WTC11 (cell line): ENCODE data around the gene VPS8. TPM values are rescaled to one million over a fixed set of nuclear protein-coding genes. Genes with fewer than 3 reads are reported as not detected.

Experiments
- ATAC-seq: fragments of 200-7000 bp; cut with Tn5 transposase; 2 replicates; pipeline ENCODE4 v1.10.0; 2021; ENCODE audit warnings: mild to moderate bottlenecking, moderate library complexity
- CTCF ChIA-PET: fragments of 300-600 bp; sonication (Branson Sonifier 250); formaldehyde crosslinking; loops from one replicate; lab custom pipeline; 2021; ENCODE audit warnings: antibody characterized with exemption; lab: Charles Lee
- POLR2A ChIA-PET: fragments of 350-600 bp; sonication (Branson Sonifier 250); formaldehyde crosslinking; loops from one replicate; lab custom pipeline; 2021; ENCODE audit warnings: antibody characterized with exemption; lab: Charles Lee
- DNase-seq: peaks from one replicate; pipeline ENCODE4 v3.0.0; 2021; ENCODE audit warnings: low spot score
- H3K27ac Mint-ChIP-seq: 2 replicates; pipeline ENCODE4 v1.8.0; 2021; ENCODE audit warnings: mixed read lengths
- H3K27me3 Mint-ChIP-seq: 2 replicates; pipeline ENCODE4 v1.8.0; 2021; ENCODE audit warnings: low read depth, mild to moderate bottlenecking, moderate library complexity, mixed read lengths
- H3K36me3 Mint-ChIP-seq: 2 replicates; pipeline ENCODE4 v1.8.0; 2021; ENCODE audit warnings: mixed read lengths
- H3K4me1 Mint-ChIP-seq: 2 replicates; pipeline ENCODE4 v1.8.0; 2022; ENCODE audit warnings: mixed read lengths
- H3K4me3 Mint-ChIP-seq: 2 replicates; pipeline ENCODE4 v1.8.0; 2021; ENCODE audit warnings: mild to moderate bottlenecking, moderate library complexity, mixed read lengths
- H3K9me3 Mint-ChIP-seq: 2 replicates; pipeline ENCODE4 v1.8.0; 2021; ENCODE audit warnings: mixed read lengths
- CDX4 ChIP-seq: fragments of 250-450 bp; sonication (Bioruptor Pico); IDR thresholded peaks from 2 replicates; pipeline ENCODE4 v1.9.0; 2021; ENCODE audit warnings: moderate library complexity, mild to moderate bottlenecking, inconsistent platforms, borderline replicate concordance
- E2F5 ChIP-seq: sonication (generic); formaldehyde crosslinking; IDR thresholded peaks from 2 replicates; pipeline ENCODE4 v1.8.1; 2022; ENCODE audit warnings: mild to moderate bottlenecking, moderate library complexity, missing genetic modification reagents
- ELF4 ChIP-seq: sonication (generic); formaldehyde crosslinking; IDR thresholded peaks from 2 replicates; pipeline ENCODE4 v1.8.1; 2022; ENCODE audit warnings: low read depth, mild to moderate bottlenecking, moderate library complexity, missing genetic modification reagents
- ERG ChIP-seq: fragments of 250-450 bp; sonication (Bioruptor Pico); IDR thresholded peaks from 2 replicates; pipeline ENCODE4 v1.8.0; 2021; ENCODE audit warnings: mild to moderate bottlenecking
- IRF2 ChIP-seq: sonication (generic); formaldehyde crosslinking; IDR thresholded peaks from 2 replicates; pipeline ENCODE4 v1.8.0; 2022; ENCODE audit warnings: low read depth, missing genetic modification reagents, borderline replicate concordance
- NR3C1 ChIP-seq: sonication (generic); formaldehyde crosslinking; conservative IDR thresholded peaks from 2 replicates; pipeline ENCODE4 v1.8.1; 2023; ENCODE audit warnings: low read depth, mild to moderate bottlenecking, missing genetic modification reagents
- SMAD3 ChIP-seq: sonication (generic); formaldehyde crosslinking; IDR thresholded peaks from 2 replicates; pipeline ENCODE4 v1.8.0; 2022; ENCODE audit warnings: missing genetic modification reagents, mild to moderate bottlenecking, borderline replicate concordance
- TCF7 ChIP-seq: sonication (generic); formaldehyde crosslinking; IDR thresholded peaks from 2 replicates; pipeline ENCODE4 v1.8.0; 2022; ENCODE audit warnings: mild to moderate bottlenecking, low read depth, missing genetic modification reagents, moderate library complexity
- TEAD1 ChIP-seq: sonication (generic); formaldehyde crosslinking; IDR thresholded peaks from 2 replicates; pipeline ENCODE4 v1.8.0; 2022; ENCODE audit warnings: mild to moderate bottlenecking, missing genetic modification reagents
- ZNF219 ChIP-seq: sonication (generic); formaldehyde crosslinking; IDR thresholded peaks from 2 replicates; pipeline ENCODE4 v1.8.0; 2023; ENCODE audit warnings: missing genetic modification reagents, mild to moderate bottlenecking, borderline replicate concordance
- ZNF532 ChIP-seq: fragments of 250-450 bp; sonication (Bioruptor Pico); IDR thresholded peaks from 2 replicates; pipeline ENCODE4 v1.9.0; 2021; ENCODE audit warnings: mild to moderate bottlenecking, borderline replicate concordance
- ZNF671 ChIP-seq: fragments of 250-450 bp; sonication (Bioruptor Pico); IDR thresholded peaks from 2 replicates; pipeline ENCODE4 v1.8.0; 2021; ENCODE audit warnings: mild to moderate bottlenecking
- total RNA-seq: library from RNA; stranded (reverse); gene quantifications from 3 replicates; pipeline ENCODE4 v1.2.3, GENCODE V29; 2021
- TF ChIP-seq, protein P1 (sequence below): sonication (generic); formaldehyde crosslinking; IDR thresholded peaks from 2 replicates; pipeline ENCODE4 v1.8.0; 2022; ENCODE audit warnings: mild to moderate bottlenecking, missing genetic modification reagents
- TF ChIP-seq, protein P2 (sequence below): fragments of 250-450 bp; sonication (Bioruptor Pico); IDR thresholded peaks from 2 replicates; pipeline ENCODE4 v2.1.2; 2022; ENCODE audit warnings: mild to moderate bottlenecking, moderate library complexity
- TF ChIP-seq, protein P3 (sequence below): sonication (generic); formaldehyde crosslinking; IDR thresholded peaks from 2 replicates; pipeline ENCODE4 v1.8.1; 2022; ENCODE audit warnings: mild to moderate bottlenecking, missing genetic modification reagents, moderate library complexity, borderline replicate concordance
- TF ChIP-seq, protein P4 (sequence below): sonication (generic); formaldehyde crosslinking; IDR thresholded peaks from 2 replicates; pipeline ENCODE4 v1.8.1; 2023; ENCODE audit warnings: mild to moderate bottlenecking, missing genetic modification reagents, moderate library complexity
- TF ChIP-seq, protein P5 (sequence below): sonication (generic); formaldehyde crosslinking; IDR thresholded peaks from 2 replicates; pipeline ENCODE4 v1.8.1; 2023; ENCODE audit warnings: mild to moderate bottlenecking, missing genetic modification reagents, moderate library complexity
- TF ChIP-seq, protein P6 (sequence below): sonication (generic); formaldehyde crosslinking; IDR thresholded peaks from 2 replicates; pipeline ENCODE4 v1.8.0; 2022; ENCODE audit warnings: mild to moderate bottlenecking, missing genetic modification reagents

The VPS8 gene
- total RNA-seq, 1 experiment from 2014 or later = 44.9 TPM

- TF ChIP-seq ZNF532 (CRISPR knock-in tag) (no peak), ZNF219 (CRISPR knock-in tag) (no peak), CDX4 (CRISPR knock-in tag) (no peak), TCF7 (CRISPR knock-in tag) (no peak)
- TF ChIP-seq, protein P1, sequence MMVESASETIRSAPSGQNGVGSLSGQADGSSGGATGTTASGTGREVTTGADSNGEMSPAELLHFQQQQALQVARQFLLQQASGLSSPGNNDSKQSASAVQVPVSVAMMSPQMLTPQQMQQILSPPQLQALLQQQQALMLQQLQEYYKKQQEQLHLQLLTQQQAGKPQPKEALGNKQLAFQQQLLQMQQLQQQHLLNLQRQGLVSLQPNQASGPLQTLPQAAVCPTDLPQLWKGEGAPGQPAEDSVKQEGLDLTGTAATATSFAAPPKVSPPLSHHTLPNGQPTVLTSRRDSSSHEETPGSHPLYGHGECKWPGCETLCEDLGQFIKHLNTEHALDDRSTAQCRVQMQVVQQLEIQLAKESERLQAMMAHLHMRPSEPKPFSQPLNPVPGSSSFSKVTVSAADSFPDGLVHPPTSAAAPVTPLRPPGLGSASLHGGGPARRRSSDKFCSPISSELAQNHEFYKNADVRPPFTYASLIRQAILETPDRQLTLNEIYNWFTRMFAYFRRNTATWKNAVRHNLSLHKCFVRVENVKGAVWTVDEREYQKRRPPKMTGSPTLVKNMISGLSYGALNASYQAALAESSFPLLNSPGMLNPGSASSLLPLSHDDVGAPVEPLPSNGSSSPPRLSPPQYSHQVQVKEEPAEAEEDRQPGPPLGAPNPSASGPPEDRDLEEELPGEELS (CRISPR knock-in tag) = no peak
- TF ChIP-seq, protein P2, sequence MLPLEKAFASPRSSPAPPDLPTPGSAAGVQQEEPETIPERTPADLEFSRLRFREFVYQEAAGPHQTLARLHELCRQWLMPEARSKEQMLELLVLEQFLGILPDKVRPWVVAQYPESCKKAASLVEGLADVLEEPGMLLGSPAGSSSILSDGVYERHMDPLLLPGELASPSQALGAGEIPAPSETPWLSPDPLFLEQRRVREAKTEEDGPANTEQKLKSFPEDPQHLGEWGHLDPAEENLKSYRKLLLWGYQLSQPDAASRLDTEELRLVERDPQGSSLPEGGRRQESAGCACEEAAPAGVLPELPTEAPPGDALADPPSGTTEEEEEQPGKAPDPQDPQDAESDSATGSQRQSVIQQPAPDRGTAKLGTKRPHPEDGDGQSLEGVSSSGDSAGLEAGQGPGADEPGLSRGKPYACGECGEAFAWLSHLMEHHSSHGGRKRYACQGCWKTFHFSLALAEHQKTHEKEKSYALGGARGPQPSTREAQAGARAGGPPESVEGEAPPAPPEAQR = no peak
- TF ChIP-seq, protein P3, sequence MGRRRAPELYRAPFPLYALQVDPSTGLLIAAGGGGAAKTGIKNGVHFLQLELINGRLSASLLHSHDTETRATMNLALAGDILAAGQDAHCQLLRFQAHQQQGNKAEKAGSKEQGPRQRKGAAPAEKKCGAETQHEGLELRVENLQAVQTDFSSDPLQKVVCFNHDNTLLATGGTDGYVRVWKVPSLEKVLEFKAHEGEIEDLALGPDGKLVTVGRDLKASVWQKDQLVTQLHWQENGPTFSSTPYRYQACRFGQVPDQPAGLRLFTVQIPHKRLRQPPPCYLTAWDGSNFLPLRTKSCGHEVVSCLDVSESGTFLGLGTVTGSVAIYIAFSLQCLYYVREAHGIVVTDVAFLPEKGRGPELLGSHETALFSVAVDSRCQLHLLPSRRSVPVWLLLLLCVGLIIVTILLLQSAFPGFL (CRISPR knock-in tag) = no peak
- TF ChIP-seq, protein P4, sequence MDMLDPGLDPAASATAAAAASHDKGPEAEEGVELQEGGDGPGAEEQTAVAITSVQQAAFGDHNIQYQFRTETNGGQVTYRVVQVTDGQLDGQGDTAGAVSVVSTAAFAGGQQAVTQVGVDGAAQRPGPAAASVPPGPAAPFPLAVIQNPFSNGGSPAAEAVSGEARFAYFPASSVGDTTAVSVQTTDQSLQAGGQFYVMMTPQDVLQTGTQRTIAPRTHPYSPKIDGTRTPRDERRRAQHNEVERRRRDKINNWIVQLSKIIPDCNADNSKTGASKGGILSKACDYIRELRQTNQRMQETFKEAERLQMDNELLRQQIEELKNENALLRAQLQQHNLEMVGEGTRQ (CRISPR knock-in tag) = no peak
Observed at GRCh38 chr3:184846496-184846895, 34.5 kb downstream of the VPS8 start (continued).

DNA sequence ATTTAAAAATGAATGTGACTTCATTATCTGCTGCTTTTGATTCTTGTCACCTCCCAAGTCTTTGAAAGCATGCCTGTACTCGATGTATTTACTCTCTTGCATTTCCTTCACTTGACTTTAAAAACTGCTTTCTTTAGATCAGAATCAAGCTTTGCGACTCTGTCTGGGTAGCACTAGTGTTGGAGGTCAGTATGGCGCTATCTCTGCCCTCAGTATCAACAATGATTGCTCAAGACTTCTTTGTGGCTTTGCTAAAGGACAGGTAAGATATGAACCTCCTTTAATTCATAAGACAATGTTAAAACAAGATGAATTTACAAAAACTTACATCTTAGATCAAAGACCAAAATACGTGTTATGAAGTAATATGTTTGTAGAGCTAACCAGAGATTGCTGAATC is 37.0 kb downstream of the VPS8 start:
- ChIA-PET POLR2A (interaction anchor here (0.6 kb wide), 1 partner anchor 135 kb away, joined by 3 read pairs; no protein-coding TSS in a partner anchor), CTCF (no interaction called here)
- ATAC-seq (no peak), DNase-seq (no peak)
- H3K27me3 Mint-ChIP-seq = no peaks in the 10 kb centered on the region
- H3K4me3 Mint-ChIP-seq = no peak overlapping the region
- H3K36me3 Mint-ChIP-seq = peaks cover 14% of the 10 kb centered on the region
- peak overlapping the region; percentile 42; the same call in 1 of the 2 replicates for H3K27ac Mint-ChIP-seq
- no peaks in the 10 kb centered on the region for H3K9me3 Mint-ChIP-seq
- no peaks in the 10 kb centered on the region for H3K4me1 Mint-ChIP-seq
- TF ChIP-seq NR3C1 = no peak
- TF ChIP-seq TEAD1 = no peak
- TF ChIP-seq CDX4 (CRISPR knock-in tag) = no peak
- no peak for TF ChIP-seq ZNF671 (CRISPR knock-in tag)
- TF ChIP-seq ELF4 = no peak
- TF ChIP-seq IRF2 (CRISPR knock-in tag) = no peak
- TF ChIP-seq, protein P4 (CRISPR knock-in tag) = no peak
- no peak for TF ChIP-seq SMAD3 (CRISPR knock-in tag)
- TF ChIP-seq E2F5 (CRISPR knock-in tag) = no peak
- no peak for TF ChIP-seq ERG (CRISPR knock-in tag)
- TF ChIP-seq, protein P5, sequence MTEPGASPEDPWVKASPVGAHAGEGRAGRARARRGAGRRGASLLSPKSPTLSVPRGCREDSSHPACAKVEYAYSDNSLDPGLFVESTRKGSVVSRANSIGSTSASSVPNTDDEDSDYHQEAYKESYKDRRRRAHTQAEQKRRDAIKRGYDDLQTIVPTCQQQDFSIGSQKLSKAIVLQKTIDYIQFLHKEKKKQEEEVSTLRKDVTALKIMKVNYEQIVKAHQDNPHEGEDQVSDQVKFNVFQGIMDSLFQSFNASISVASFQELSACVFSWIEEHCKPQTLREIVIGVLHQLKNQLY (CRISPR knock-in tag) = no peak
- TF ChIP-seq, protein P6, sequence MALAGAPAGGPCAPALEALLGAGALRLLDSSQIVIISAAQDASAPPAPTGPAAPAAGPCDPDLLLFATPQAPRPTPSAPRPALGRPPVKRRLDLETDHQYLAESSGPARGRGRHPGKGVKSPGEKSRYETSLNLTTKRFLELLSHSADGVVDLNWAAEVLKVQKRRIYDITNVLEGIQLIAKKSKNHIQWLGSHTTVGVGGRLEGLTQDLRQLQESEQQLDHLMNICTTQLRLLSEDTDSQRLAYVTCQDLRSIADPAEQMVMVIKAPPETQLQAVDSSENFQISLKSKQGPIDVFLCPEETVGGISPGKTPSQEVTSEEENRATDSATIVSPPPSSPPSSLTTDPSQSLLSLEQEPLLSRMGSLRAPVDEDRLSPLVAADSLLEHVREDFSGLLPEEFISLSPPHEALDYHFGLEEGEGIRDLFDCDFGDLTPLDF (CRISPR knock-in tag) = no peak
